K562 (cell line): ENCODE results near the gene MOAP1. TPM values are rescaled to one million over a fixed set of nuclear protein-coding genes. Genes with fewer than 3 reads are reported as not detected.

Experiments used
- ATAC-seq: fragments of 200-7000 bp; cut with Tn5 transposase; 3 replicates; pipeline ENCODE4 v1.9.1; 2020; ENCODE audit warnings: moderate library complexity
- BruUV-seq: library from RNA; stranded (reverse); fragments of 400-500 nt; replicated peaks from 2 replicates; lab custom pipeline; 2021; lab: Mats Ljungman, UMichigan
- CTCF ChIA-PET: fragments of 300-600 bp; formaldehyde crosslinking; extraction: SDS; loops from one replicate; lab custom pipeline; 2021; ENCODE audit warnings: low intra/inter-chr PET ratio; lab: Yijun Ruan, JAX
- POLR2A ChIA-PET: fragments of 300-600, 350-650 bp; sonication (Branson Sonifier 250); formaldehyde crosslinking; extraction: SDS; loops from one replicate; lab custom pipeline; 2021; ENCODE audit warnings: antibody characterized with exemption, inconsistent platforms; lab: Yijun Ruan, JAX
- DNase-seq, 4 experiments: peaks; one replicate each; pipeline versions ENCODE4 v3.0.0 to v3.0.0-alpha.2; 2011 to 2018; ENCODE audit warnings: low spot score in 3 of 4, mixed read lengths in 3 of 4; ENCODE audit errors: extremely low read depth in 1 of 4
- FAIRE-seq: peaks from 2 replicates; lab custom pipeline; 2011; peaks lifted over from hg19 to GRCh38; lab: Jason Lieb, UNC
- H2AFZ ChIP-seq: 2 replicates; pipeline ENCODE4 v1.6.0; 2011; ENCODE audit warnings: low read depth, low read length, control low read depth, inconsistent platforms
- H3K27ac ChIP-seq: fragments of 200-600 bp; 3 replicates; pipeline ENCODE4 v1.8.0; 2011; ENCODE audit warnings: low read depth, mild to moderate bottlenecking, control low read depth, inconsistent platforms, low read length, moderate library complexity, mixed read lengths; ENCODE audit errors: extremely low read depth
- H3K27me3 ChIP-seq, 2 experiments: fragments of 300-600 bp in 1 of 2; 2 replicates in 1 of 2; 3 replicates in 1 of 2; pipeline versions ENCODE4 v1.6.0 to v1.8.0; 2011; ENCODE audit warnings: inconsistent platforms in 2 of 2, low read length in 2 of 2, mild to moderate bottlenecking in 1 of 2, mixed read lengths in 1 of 2, moderate library complexity in 1 of 2; ENCODE audit not compliant: control insufficient read depth in 2 of 2, insufficient read depth in 2 of 2
- H3K36me3 ChIP-seq: fragments of 300-600 bp; 3 replicates; pipeline ENCODE4 v1.8.0; 2011; ENCODE audit warnings: mild to moderate bottlenecking, low read length, inconsistent platforms; ENCODE audit not compliant: control insufficient read depth, insufficient read depth
- H3K4me1 ChIP-seq, 2 experiments: fragments of 200-600 bp in 1 of 2; replicated peaks in 1 of 2; 2 replicates in 1 of 2; 3 replicates in 1 of 2; pipeline versions ENCODE4 v1.5.1 to v1.8.0; 2011; ENCODE audit warnings: inconsistent platforms in 2 of 2, low read length in 2 of 2, mild to moderate bottlenecking in 1 of 2, mixed read lengths in 1 of 2, moderate library complexity in 1 of 2; ENCODE audit not compliant: control insufficient read depth in 2 of 2, insufficient read depth in 2 of 2
- H3K4me2 ChIP-seq: 2 replicates; pipeline ENCODE4 v1.6.1; 2011; ENCODE audit warnings: low read length, control low read depth, inconsistent platforms, mixed read lengths; ENCODE audit not compliant: insufficient read depth
- H3K4me3 ChIP-seq: fragments of 200-600 bp; sonication (generic), shearing (Covaris generic); 2 replicates; pipeline ENCODE4 v1.5.1; 2016; ENCODE audit warnings: control low read depth, inconsistent platforms
- H3K79me2 ChIP-seq: fragments of 200-600 bp; 3 replicates; pipeline ENCODE4 v1.8.0; 2011; ENCODE audit warnings: low read length, inconsistent platforms; ENCODE audit not compliant: control insufficient read depth, insufficient read depth
- H3K9ac ChIP-seq, 2 experiments: 2 replicates each; pipeline versions ENCODE4 v1.6.0 to v1.6.1; 2011; ENCODE audit warnings: low read depth in 2 of 2, low read length in 2 of 2, control low read depth in 1 of 2, inconsistent platforms in 1 of 2, mild to moderate bottlenecking in 1 of 2, mixed read lengths in 1 of 2; ENCODE audit not compliant: insufficient read depth in 1 of 2
- H3K9me1 ChIP-seq: one replicate; pipeline ENCODE4 v1.6.0; 2011; ENCODE audit warnings: inconsistent platforms, mild to moderate bottlenecking, low read length, moderate library complexity; ENCODE audit not compliant: control insufficient read depth, insufficient read depth
- H3K9me3 ChIP-seq: replicated peaks from 2 replicates; pipeline ENCODE4 v1.5.1; 2011; ENCODE audit warnings: low read depth, low read length, inconsistent platforms; ENCODE audit not compliant: control insufficient read depth, insufficient read depth
- H4K20me1 ChIP-seq: replicated peaks from 2 replicates; pipeline ENCODE4 v1.6.1; 2011; ENCODE audit warnings: low read length, inconsistent platforms, mixed read lengths; ENCODE audit not compliant: control insufficient read depth, insufficient read depth
- HDAC2 ChIP-seq: fragments of 450-650 bp; IDR thresholded peaks from 2 replicates; pipeline ENCODE4 v1.6.1; 2016; ENCODE audit warnings: mild to moderate bottlenecking
- MNT ChIP-seq, 2 experiments: fragments of 450-650 bp; conservative IDR thresholded peaks; 2 replicates each; pipeline ENCODE4 v1.6.1; 2017; ENCODE audit warnings: mild to moderate bottlenecking in 2 of 2, moderate library complexity in 2 of 2
- PHB2 ChIP-seq: fragments of 450-650 bp; IDR thresholded peaks from 2 replicates; pipeline ENCODE4 v1.6.1; 2017; ENCODE audit warnings: low read depth
- PURB ChIP-seq: sonication (generic); formaldehyde crosslinking; IDR thresholded peaks from 2 replicates; pipeline ENCODE4 v1.9.0; 2021; ENCODE audit warnings: low read depth, mild to moderate bottlenecking, missing genetic modification reagents
- SAFB2 ChIP-seq: fragments of 200-400 bp; formaldehyde crosslinking; IDR thresholded peaks from 2 replicates; pipeline ENCODE4 v1.6.1; 2018; ENCODE audit warnings: borderline replicate concordance, low read length, low read depth, moderate library complexity; ENCODE audit not compliant: severe bottlenecking
- SIN3B ChIP-seq: fragments of 450-650 bp; IDR thresholded peaks from 2 replicates; pipeline ENCODE4 v1.6.1; 2017; ENCODE audit warnings: low read depth, mild to moderate bottlenecking, moderate library complexity
- XRCC3 ChIP-seq: fragments of 450-650 bp; IDR thresholded peaks from 2 replicates; pipeline ENCODE4 v1.6.1; 2017; ENCODE audit warnings: mild to moderate bottlenecking, moderate library complexity
- ZNF143 ChIP-seq: sonication (generic); formaldehyde crosslinking; IDR thresholded peaks from 2 replicates; pipeline ENCODE4 v1.9.0; 2022; ENCODE audit warnings: mild to moderate bottlenecking, missing genetic modification reagents
- WGBS: fragments of 100-300 bp; shearing (Covaris generic); methylation state at CpG from one replicate; pipeline ENCODE4 v1.1.6; 2016; ENCODE audit warnings: low coverage, mixed read lengths; ENCODE audit not compliant: insufficient coverage; ENCODE audit errors: missing lambda C conversion rate; 5-methylcytosine and 5-hydroxymethylcytosine counted together
- in situ Hi-C: fragments of 300-500 bp; cut with MboI; formaldehyde crosslinking; loops from 4 replicates; pipeline ENCODE4 v1.15.0; 2018; ENCODE audit warnings: inconsistent platforms, mixed read lengths
- intact Hi-C: fragments of 100-400 bp; cut with micrococcal nuclease; formaldehyde crosslinking; loops from 2 replicates; pipeline ENCODE4 v1.14.2; 2022
- polyA plus RNA-seq, 8 experiments: library from polyadenylated mRNA; depleted of rRNA in 4 of 8; stranded (reverse) in 5 of 8; unstranded in 3 of 8; fragments of >200 nt; fragmentation: Nextera tagmentation in 2 of 8; fragmentation: Illumina TruSeq in 1 of 8; extraction: Ambion mirVana in 2 of 8; extraction: Trizol in 1 of 8; gene quantifications; 2 replicates each; pipeline versions ENCODE4 v1.2.1 to v1.2.3, GENCODE V29; 2011 to 2014; ENCODE audit warnings: inconsistent platforms in 1 of 8, missing spikeins in 1 of 8
- total RNA-seq, 7 experiments: library from RNA; depleted of rRNA in 6 of 7; stranded (reverse); fragments of >200 nt in 6 of 7; fragmentation: Illumina TruSeq in 2 of 7; extraction: Trizol in 2 of 7; gene quantifications; 2 replicates each; pipeline versions ENCODE4 v1.2.1 to v1.2.3, GENCODE V29; 2011 to 2021; ENCODE audit warnings: low replicate concordance in 1 of 7

MOAP1 gene
- total and polyA plus RNA-seq, 9 of the 15 experiments (the other 6 are each of a cell fraction or from before 2014, with no cell fraction given): 1.5 to 14.4 (median 6.0) TPM

GRCh38 chr14:93185349-93185720, 638 bp upstream of the MOAP1 start (continued):
- TF ChIP-seq MNT (conservative IDR thresholded peaks at IDR 0.05) (peak in 1 of 2 experiments; percentile 37; a peak in 1 of 4 replicates), XRCC3 (no peak), PURB (CRISPR knock-in tag) (no peak), HDAC2 (peak; percentile 55)

DNA sequence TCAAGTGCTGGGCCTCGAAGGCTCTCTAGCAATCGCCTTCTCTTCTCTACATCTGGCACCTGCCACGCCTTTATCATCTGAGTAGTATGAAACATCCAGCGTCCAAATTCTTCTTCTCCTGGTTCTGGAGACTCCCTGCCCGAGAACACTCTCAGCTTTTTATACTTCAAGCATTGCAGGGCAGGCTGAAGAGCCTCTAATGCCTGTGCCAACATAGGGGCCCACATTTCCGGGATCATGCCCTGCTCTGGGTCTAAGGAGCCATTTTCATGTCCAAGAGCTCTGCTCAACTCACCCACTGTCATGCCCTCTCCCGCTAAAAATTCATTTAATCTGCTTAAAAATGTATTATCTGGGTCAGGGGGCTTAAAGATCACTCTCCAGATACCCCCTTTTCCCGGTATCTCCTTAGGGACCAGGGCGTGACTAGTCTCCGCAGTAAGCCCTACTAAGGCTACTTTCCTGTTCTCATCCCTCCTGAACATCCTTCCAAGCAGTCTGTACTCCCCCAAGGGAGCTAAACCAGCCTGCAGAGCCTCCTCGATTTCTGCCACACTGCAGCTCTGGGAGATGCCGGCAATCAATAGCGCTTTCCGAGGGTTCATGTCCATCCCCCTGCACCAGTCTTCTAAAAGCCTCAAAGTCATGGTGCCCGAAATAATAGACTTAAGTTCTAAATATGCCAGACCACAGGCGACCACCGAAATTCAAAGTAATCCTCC, 940 bp downstream of the MOAP1 start:
- Histone ChIP-seq H3K4me3 (peak overlapping the region; percentile 88), H3K4me2 (peak overlapping the region; percentile 90), H3K36me3 (peaks cover 19% of the 10 kb centered on the region; the same call in 1 of the 3 replicates), H3K4me1 (peaks cover 6 to 15% of the 10 kb centered on the region in 2 experiments; a peak in 3 of 5 replicates), H3K27me3 (no peaks in the 10 kb centered on the region), H3K27ac (peak overlapping the region; percentile 85; the same call in 2 of the 3 replicates), H3K9me1 (no peaks in the 10 kb centered on the region), H3K79me2 (peaks cover 16% of the 10 kb centered on the region), H4K20me1 (no peaks in the 10 kb centered on the region), H2AFZ (peak overlapping the region; percentile 94), H3K9me3 (no peaks in the 10 kb centered on the region), H3K9ac (peak overlapping the region; percentile 71 to 88; a peak in 3 of 4 replicates)
- DNase-seq (no peak), FAIRE-seq (no peak), ATAC-seq (no peak)
- in situ Hi-C loops: no loop called here
- 35% methylated on average over 17 of the region's 17 CpGs for WGBS
- TF ChIP-seq SIN3B: no peak
- no peak for TF ChIP-seq SAFB2
- TF ChIP-seq PHB2: no peak
- TF ChIP-seq ZNF143 (CRISPR knock-in tag): no peak
- ChIA-PET POLR2A (interaction anchor here (1.1 to 1.5 kb wide), 3 partner anchors 9 to 23 kb away, joined by 4 to 5 read pairs (median 4); partner anchors contain the start of genes GON7 and UBR7), CTCF (no interaction called here)
- intact Hi-C loops: no loop called here
- BruUV-seq: TSS peak; percentile 67
